CD4-positive, alpha-beta T cell (primary cell): ENCODE measurements around the gene CYP4X1. TPM values are rescaled to one million over a fixed set of nuclear protein-coding genes. Genes with fewer than 3 reads are reported as not detected.
"Not testable (repeated sequence)": the region's sequence is repeated elsewhere in the genome, so short reads cannot be mapped to it uniquely, and the experiment has no call there.

ENCODE experiments used
- ATAC-seq: fragments of 200-7000 bp; cut with Tn5 transposase; one replicate; pipeline ENCODE4 v1.10.0; 2022; ENCODE audit warnings: mild to moderate bottlenecking; ENCODE audit not compliant: poor library complexity
- CTCF ChIA-PET: fragments of 350-600 bp; sonication (Branson Sonifier 250); formaldehyde crosslinking; loops from one replicate; lab custom pipeline; 2021; ENCODE audit warnings: antibody characterized with exemption, inconsistent platforms; lab: Charles Lee
- POLR2A ChIA-PET: fragments of 350-600 bp; sonication (Branson Sonifier 250); formaldehyde crosslinking; loops from one replicate; lab custom pipeline; 2021; ENCODE audit warnings: antibody characterized with exemption, inconsistent platforms; lab: Charles Lee
- DNase-seq, 14 experiments: peaks; one replicate each; pipeline ENCODE4 v3.0.0-alpha.2; 2013 to 2020; ENCODE audit warnings: mixed read lengths in 2 of 14
- H3K27ac ChIP-seq, 2 donors: one replicate each; pipeline versions ENCODE4 v1.5.1 to v1.7.0; 2013; ENCODE audit warnings: low read length in 2 of 2, low read depth in 1 of 2, mild to moderate bottlenecking in 1 of 2
- H3K27me3 ChIP-seq, 2 experiments: 1 replicate in 1 of 2; 2 replicates in 1 of 2; pipeline versions ENCODE4 v1.6.1 to v1.7.0; 2013; ENCODE audit warnings: low read length in 2 of 2, control low read depth in 1 of 2, mild to moderate bottlenecking in 1 of 2, moderate library complexity in 1 of 2; ENCODE audit not compliant: insufficient read depth in 2 of 2, control insufficient read depth in 1 of 2
- H3K36me3 ChIP-seq: one replicate; pipeline ENCODE4 v1.6.1; 2013; ENCODE audit warnings: low read length, control low read depth; ENCODE audit not compliant: insufficient read depth
- H3K4me1 ChIP-seq: one replicate; pipeline ENCODE4 v1.6.1; 2013; ENCODE audit warnings: low read length, control low read depth; ENCODE audit not compliant: insufficient read depth
- H3K4me3 ChIP-seq: one replicate; pipeline ENCODE4 v1.5.1; 2013; ENCODE audit warnings: mild to moderate bottlenecking, low read length, moderate library complexity
- H3K9me3 ChIP-seq, 2 experiments: 1 replicate in 1 of 2; 2 replicates in 1 of 2; pipeline versions ENCODE4 v1.6.1 to v1.7.0; 2013; ENCODE audit warnings: low read length in 2 of 2, mild to moderate bottlenecking in 2 of 2, control low read depth in 1 of 2, moderate library complexity in 1 of 2; ENCODE audit not compliant: control insufficient read depth in 1 of 2, insufficient read depth in 1 of 2
- H3K27ac Mint-ChIP-seq: one replicate; pipeline ENCODE4 v1.8.0; 2020; ENCODE audit warnings: mixed read lengths
- H3K27me3 Mint-ChIP-seq: one replicate; pipeline ENCODE4 v1.8.0; 2021; ENCODE audit warnings: mixed read lengths
- H3K36me3 Mint-ChIP-seq: one replicate; pipeline ENCODE4 v1.8.0; 2021; ENCODE audit warnings: low read depth, mixed read lengths
- H3K4me1 Mint-ChIP-seq: one replicate; pipeline ENCODE4 v1.8.0; 2021; ENCODE audit warnings: low read depth, mixed read lengths
- H3K4me3 Mint-ChIP-seq: one replicate; pipeline ENCODE4 v1.8.0; 2020; ENCODE audit warnings: mild to moderate bottlenecking, mixed read lengths
- H3K9me3 Mint-ChIP-seq: one replicate; pipeline ENCODE4 v1.8.0; 2020; ENCODE audit warnings: mixed read lengths
- CTCF ChIP-seq: fragments of 200-600 bp; IDR thresholded peaks from one replicate; pipeline ENCODE4 v1.8.0; 2022; ENCODE audit warnings: antibody characterized with exemption, mild to moderate bottlenecking
- intact Hi-C, 2 experiments: fragments of 100-400 bp; cut with DNase I in 1 of 2; cut with micrococcal nuclease in 1 of 2; formaldehyde crosslinking; loops; one replicate each; pipeline versions ENCODE4 v1.15.1 to v1.9.0; 2023 to 2025; cut with DNase I, micrococcal nuclease
- polyA plus RNA-seq, 2 donors: library from polyadenylated mRNA; unstranded; fragments of 120-200 nt; gene quantifications; one replicate each; pipeline ENCODE4 v1.2.1, GENCODE V29; 2013
- total RNA-seq, 174 experiments: library from RNA in 2 of 174; stranded (reverse) in 2 of 174; gene quantifications; one replicate each; pipeline ENCODE4 v1.2.3 and lab custom pipeline; 2021 to 2026

Gene CYP4X1
- total RNA-seq, result not detected
- polyA plus RNA-seq (2013, experiment 1 of 2), result not detected
- polyA plus RNA-seq (2013, experiment 2 of 2), result 0.05 TPM
- 0 to 0.13 (median 0) reads per million in 172 experiments for total RNA-seq (lab: John Stamatoyannopoulos, UW)

GRCh38 chr1:47023268-47024140, at the start of gene CYP4X1:
Gene CYP4X1, plus strand, starts transcription at chr1:47023669. Its CDS starts 149 bp downstream, at chr1:47023818.
- ATAC-seq (no peak), DNase-seq (no peak)
- no peak for TF ChIP-seq CTCF
- no peaks in the 10 kb centered on the region for H3K4me1 Mint-ChIP-seq
- Histone ChIP-seq H3K4me3 (no peak within 1 kb of the TSS), H3K4me1 (no peaks in the 10 kb centered on the region), H3K27me3 (peaks cover 17 to 18% of the 10 kb centered on the region in 2 experiments), H3K9me3 (peaks cover 0 to 7% of the 10 kb centered on the region in 2 experiments), H3K36me3 (no peaks in the 10 kb centered on the region), H3K27ac (no peak within 1 kb of the TSS)
- H3K4me3 Mint-ChIP-seq, result no peak within 1 kb of the TSS
- no peaks in the 10 kb centered on the region for H3K9me3 Mint-ChIP-seq
- intact Hi-C loops, result no loop called here
- H3K27me3 Mint-ChIP-seq, result peaks cover 48% of the 10 kb centered on the region
- CTCF ChIA-PET, result no interaction called here
- no peak within 1 kb of the TSS for H3K27ac Mint-ChIP-seq
- no peaks in the 10 kb centered on the region for H3K36me3 Mint-ChIP-seq
- POLR2A ChIA-PET, result no interaction called here

GRCh38 chr1:46983166-46983829, 40.2 kb upstream of the CYP4X1 start:
- no peaks in the 10 kb centered on the region for H3K4me1 Mint-ChIP-seq
- H3K9me3 Mint-ChIP-seq, result peaks cover 10% of the 10 kb centered on the region
- Histone ChIP-seq H3K27me3 (peaks cover 0 to 12% of the 10 kb centered on the region in 2 experiments), H3K4me3 (no peak overlapping the region), H3K36me3 (no peaks in the 10 kb centered on the region), H3K9me3 (peaks cover 0 to 6% of the 10 kb centered on the region in 2 experiments), H3K4me1 (no peaks in the 10 kb centered on the region), H3K27ac (no peak overlapping the region)
- POLR2A ChIA-PET, result no interaction called here
- intact Hi-C loops, result no loop called here
- no peak overlapping the region for H3K4me3 Mint-ChIP-seq
- no peak overlapping the region for H3K27ac Mint-ChIP-seq
- CTCF ChIA-PET, result no interaction called here
- no peaks in the 10 kb centered on the region for H3K36me3 Mint-ChIP-seq
- no peak for ATAC-seq
- peaks cover 64% of the 10 kb centered on the region for H3K27me3 Mint-ChIP-seq
- DNase-seq, result no peak
- no peak for TF ChIP-seq CTCF

GRCh38 chr1:46983830-46984586, 39.5 kb upstream of the CYP4X1 start:
- intact Hi-C loops, result no loop called here
- Mint-ChIP-seq H3K36me3 (no peaks in the 10 kb centered on the region), H3K27me3 (peaks cover 60% of the 10 kb centered on the region), H3K9me3 (peaks cover 12% of the 10 kb centered on the region), H3K4me3 (no peak overlapping the region), H3K27ac (no peak overlapping the region), H3K4me1 (no peaks in the 10 kb centered on the region)
- no peak overlapping the region for H3K4me3 ChIP-seq
- no peaks in the 10 kb centered on the region for H3K36me3 ChIP-seq
- TF ChIP-seq CTCF, result no peak
- DNase-seq (no peak), ATAC-seq (no peak)
- peaks cover 0 to 6% of the 10 kb centered on the region in 2 experiments for H3K9me3 ChIP-seq
- no peaks in the 10 kb centered on the region for H3K4me1 ChIP-seq
- peaks cover 0 to 12% of the 10 kb centered on the region in 2 experiments for H3K27me3 ChIP-seq
- ChIA-PET CTCF (no interaction called here), POLR2A (no interaction called here)
- H3K27ac ChIP-seq, result no peak overlapping the region

- not testable (repeated sequence) for H3K9me3 Mint-ChIP-seq, ATAC-seq
Measured at GRCh38 chr1:46990541-46990940, 32.9 kb upstream of the CYP4X1 start.

More at GRCh38 chr1:46990541-46990940, 32.9 kb upstream of the CYP4X1 start:
- H3K9me3 ChIP-seq, H3K4me1 ChIP-seq, H3K36me3 Mint-ChIP-seq, H3K4me3 ChIP-seq, H3K4me3 Mint-ChIP-seq, intact Hi-C loops, H3K36me3 ChIP-seq, H3K27ac ChIP-seq, POLR2A ChIA-PET, H3K27me3 ChIP-seq, H3K4me1 Mint-ChIP-seq, DNase-seq, CTCF ChIA-PET, H3K27ac Mint-ChIP-seq: not testable (repeated sequence)
- H3K27me3 Mint-ChIP-seq, result peaks cover 20% of the 10 kb centered on the region
